ENCODE data around the gene MAD1L1.

MAD1L1 gene

GRCh38 chr7:1951159-1951536 is 281.6 kb downstream of the MAD1L1 start:
- Histone ChIP-seq H3K4me3 (ENCODE audit: low read length) (no peak overlapping the region), H3K9ac (ENCODE audit: low read depth, low read length) (no peak overlapping the region), H3K9me3 (ENCODE audit: insufficient read depth, low read depth, low read length) (no peaks in the 10 kb centered on the region), H3K27me3 (ENCODE audit: insufficient read depth, low read length) (no peaks in the 10 kb centered on the region), H3K36me3 (ENCODE audit: insufficient read depth, low read depth, low read length) (no peaks in the 10 kb centered on the region), H3K4me1 (ENCODE audit: insufficient read depth, low read length) (no peaks in the 10 kb centered on the region), H3K27ac (ENCODE audit: low read length) (no peak overlapping the region)

- no peaks in the 10 kb centered on the region for H3K36me3 ChIP-seq (ENCODE audit: insufficient read depth, low read depth, low read length)
- H3K4me1 ChIP-seq (ENCODE audit: insufficient read depth, low read length): no peaks in the 10 kb centered on the region
- no peak overlapping the region for H3K4me3 ChIP-seq (ENCODE audit: low read length)
- no peak overlapping the region for H3K9ac ChIP-seq (ENCODE audit: low read depth, low read length)
- no peak overlapping the region for H3K27ac ChIP-seq (ENCODE audit: low read length)
- no peaks in the 10 kb centered on the region for H3K27me3 ChIP-seq (ENCODE audit: insufficient read depth, low read length)
- H3K9me3 ChIP-seq (ENCODE audit: insufficient read depth, low read depth, low read length): no peaks in the 10 kb centered on the region
These were observed 282.1 kb downstream of the MAD1L1 start for GRCh38 chr7:1950452-1951158.

GRCh38 chr7:1950066-1950451 is 282.7 kb downstream of the MAD1L1 start:
- H3K36me3 ChIP-seq (ENCODE audit: insufficient read depth, low read depth, low read length): no peaks in the 10 kb centered on the region
- H3K9ac ChIP-seq (ENCODE audit: low read depth, low read length): no peak overlapping the region

GRCh38 chr7:1949681-1950055 is 283.1 kb downstream of the MAD1L1 start:
- Histone ChIP-seq H3K27ac (ENCODE audit: low read length) (no peak overlapping the region), H3K36me3 (ENCODE audit: insufficient read depth, low read depth, low read length) (no peaks in the 10 kb centered on the region), H3K9me3 (ENCODE audit: insufficient read depth, low read depth, low read length) (no peaks in the 10 kb centered on the region), H3K9ac (ENCODE audit: low read depth, low read length) (no peak overlapping the region), H3K4me1 (ENCODE audit: insufficient read depth, low read length) (peaks cover under 1% of the 10 kb centered on the region; the same call in 1 of the 2 replicates), H3K4me3 (ENCODE audit: low read length) (no peak overlapping the region), H3K27me3 (ENCODE audit: insufficient read depth, low read length) (no peaks in the 10 kb centered on the region)

More at GRCh38 chr7:1950066-1950451, 282.7 kb downstream of the MAD1L1 start:
- Histone ChIP-seq H3K4me3 (ENCODE audit: low read length) (no peak overlapping the region), H3K27ac (ENCODE audit: low read length) (no peak overlapping the region), H3K27me3 (ENCODE audit: insufficient read depth, low read length) (no peaks in the 10 kb centered on the region), H3K9me3 (ENCODE audit: insufficient read depth, low read depth, low read length) (no peaks in the 10 kb centered on the region), H3K4me1 (ENCODE audit: insufficient read depth, low read length) (no peaks in the 10 kb centered on the region)

GRCh38 chr7:1948887-1949680 is 283.7 kb downstream of the MAD1L1 start:
- Histone ChIP-seq H3K9me3 (ENCODE audit: insufficient read depth, low read depth, low read length) (no peaks in the 10 kb centered on the region), H3K36me3 (ENCODE audit: insufficient read depth, low read depth, low read length) (no peaks in the 10 kb centered on the region), H3K27me3 (ENCODE audit: insufficient read depth, low read length) (no peaks in the 10 kb centered on the region), H3K27ac (ENCODE audit: low read length) (no peak overlapping the region), H3K4me3 (ENCODE audit: low read length) (no peak overlapping the region), H3K9ac (ENCODE audit: low read depth, low read length) (no peak overlapping the region; the same call in 1 of the 2 replicates), H3K4me1 (ENCODE audit: insufficient read depth, low read length) (peaks cover 4% of the 10 kb centered on the region; the same call in 1 of the 2 replicates)

DNA sequence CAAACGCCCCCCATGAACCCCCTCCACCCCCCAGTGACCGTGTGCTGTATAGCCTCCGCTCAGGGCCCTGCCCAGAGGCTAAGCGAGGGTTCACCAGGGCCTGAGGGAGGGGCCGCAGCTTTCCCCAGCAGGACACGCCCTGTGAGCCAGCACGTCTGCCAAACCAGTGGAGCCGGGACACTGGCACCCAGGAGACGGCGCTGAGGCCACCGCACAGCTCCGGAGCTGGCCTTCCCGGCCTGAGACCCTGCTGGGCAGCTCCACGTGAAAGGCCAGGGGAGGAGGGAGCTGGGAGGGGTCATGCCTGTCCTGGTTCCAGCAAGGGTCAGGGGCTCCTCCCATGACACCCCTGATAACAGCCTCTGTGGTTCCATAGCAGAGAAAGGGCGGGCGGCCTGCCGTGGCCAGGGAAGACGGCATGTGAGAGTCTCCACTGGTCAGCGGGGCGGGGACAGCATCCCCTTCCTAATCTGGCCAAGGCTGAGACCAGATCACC is 284.4 kb downstream of the MAD1L1 start:
- Histone ChIP-seq H3K27ac (ENCODE audit: low read length) (no peak overlapping the region), H3K9me3 (ENCODE audit: insufficient read depth, low read depth, low read length) (no peaks in the 10 kb centered on the region), H3K9ac (ENCODE audit: low read depth, low read length) (no peak overlapping the region), H3K4me1 (ENCODE audit: insufficient read depth, low read length) (peaks cover 4% of the 10 kb centered on the region; the same call in 1 of the 2 replicates), H3K4me3 (ENCODE audit: low read length) (no peak overlapping the region), H3K36me3 (ENCODE audit: insufficient read depth, low read depth, low read length) (no peaks in the 10 kb centered on the region), H3K27me3 (ENCODE audit: insufficient read depth, low read length) (no peaks in the 10 kb centered on the region)

DNA sequence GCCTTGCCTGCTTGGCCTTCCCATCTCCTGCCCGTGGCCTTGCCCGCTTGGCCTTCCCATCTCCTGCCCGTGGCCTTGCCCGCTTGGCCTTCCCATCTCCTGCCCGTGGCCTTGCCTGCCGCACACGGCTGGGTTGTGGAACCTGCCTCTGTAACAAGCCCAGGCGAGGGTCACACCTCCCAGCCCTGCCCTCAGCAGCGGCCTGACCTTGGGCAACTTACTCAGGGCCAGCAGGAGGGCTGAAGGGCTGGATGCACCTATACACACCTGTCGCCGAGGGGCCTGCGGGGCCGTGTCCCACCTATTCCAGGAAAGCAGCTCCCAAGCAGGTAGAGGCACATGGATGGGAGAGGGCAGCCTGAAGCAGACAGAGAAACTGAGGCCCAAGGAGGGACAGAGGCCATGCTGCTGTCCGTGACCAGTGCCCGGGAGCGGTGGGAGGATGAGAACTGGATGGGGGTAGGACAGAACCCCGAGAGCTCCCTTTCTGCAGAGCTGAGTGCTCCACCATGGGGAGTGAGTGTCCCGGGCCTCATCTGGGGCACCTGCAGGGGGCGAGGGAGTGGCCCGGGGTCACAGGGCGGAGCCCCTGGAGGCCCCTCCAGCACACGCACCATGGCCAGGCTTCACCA is 285.0 kb downstream of the MAD1L1 start:
- Histone ChIP-seq H3K4me1 (ENCODE audit: insufficient read depth, low read length) (peaks cover 10% of the 10 kb centered on the region; the same call in 1 of the 2 replicates), H3K36me3 (ENCODE audit: insufficient read depth, low read depth, low read length) (no peaks in the 10 kb centered on the region), H3K27ac (ENCODE audit: low read length) (no peak overlapping the region), H3K27me3 (ENCODE audit: insufficient read depth, low read length) (no peaks in the 10 kb centered on the region), H3K9me3 (ENCODE audit: insufficient read depth, low read depth, low read length) (no peaks in the 10 kb centered on the region), H3K9ac (ENCODE audit: low read depth, low read length) (no peak overlapping the region), H3K4me3 (ENCODE audit: low read length) (no peak overlapping the region)

GRCh38 chr7:1946773-1947450 is 285.8 kb downstream of the MAD1L1 start:
- no peaks in the 10 kb centered on the region for H3K36me3 ChIP-seq (ENCODE audit: insufficient read depth, low read depth, low read length)
- no peaks in the 10 kb centered on the region for H3K27me3 ChIP-seq (ENCODE audit: insufficient read depth, low read length)
- H3K9ac ChIP-seq (ENCODE audit: low read depth, low read length): no peak overlapping the region
- H3K9me3 ChIP-seq (ENCODE audit: insufficient read depth, low read depth, low read length): no peaks in the 10 kb centered on the region
- no peak overlapping the region for H3K27ac ChIP-seq (ENCODE audit: low read length)
- H3K4me1 ChIP-seq (ENCODE audit: insufficient read depth, low read length): peaks cover 13% of the 10 kb centered on the region; the same call in 1 of the 2 replicates
- H3K4me3 ChIP-seq (ENCODE audit: low read length): no peak overlapping the region

DNA sequence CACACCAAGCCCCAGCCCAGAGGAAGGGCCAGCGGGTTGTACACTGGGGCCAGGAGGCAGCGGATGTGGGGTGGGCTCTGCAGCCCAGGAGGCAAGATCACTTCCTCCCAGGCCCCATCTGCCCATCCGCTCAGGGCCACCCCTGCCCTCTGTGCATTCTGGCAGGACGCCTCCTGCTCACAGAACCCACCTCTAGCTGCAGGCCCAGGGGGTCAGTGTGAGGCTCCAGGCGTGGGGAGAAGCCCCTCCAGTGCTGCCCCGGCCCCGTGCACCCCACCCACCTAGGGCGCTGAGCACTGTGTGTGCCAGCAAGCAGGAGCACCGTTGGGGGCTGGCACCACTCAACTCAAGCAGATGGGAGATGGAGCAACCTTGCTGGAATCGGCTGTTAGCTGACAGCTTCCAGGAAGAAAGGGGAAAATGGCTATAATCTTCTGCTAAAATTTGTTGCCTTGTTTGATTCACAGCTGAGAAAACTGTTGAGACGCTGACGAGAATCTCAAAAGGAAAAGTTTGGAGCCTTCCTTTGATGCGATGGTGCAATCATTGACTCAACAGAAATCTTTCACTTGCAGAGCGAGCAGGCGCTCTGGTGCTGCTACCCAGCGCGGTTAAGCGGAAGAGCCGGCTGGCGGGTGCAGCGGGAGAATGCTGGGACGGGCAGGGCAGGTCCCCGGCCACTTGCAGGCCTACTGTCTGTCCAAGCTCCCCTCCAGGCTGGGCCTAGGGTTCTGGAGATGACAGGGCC is 286.5 kb downstream of the MAD1L1 start:
- Histone ChIP-seq H3K4me1 (ENCODE audit: insufficient read depth, low read length) (peaks cover 13% of the 10 kb centered on the region; the same call in 1 of the 2 replicates), H3K27me3 (ENCODE audit: insufficient read depth, low read length) (no peaks in the 10 kb centered on the region), H3K4me3 (ENCODE audit: low read length) (no peak overlapping the region)

DNA sequence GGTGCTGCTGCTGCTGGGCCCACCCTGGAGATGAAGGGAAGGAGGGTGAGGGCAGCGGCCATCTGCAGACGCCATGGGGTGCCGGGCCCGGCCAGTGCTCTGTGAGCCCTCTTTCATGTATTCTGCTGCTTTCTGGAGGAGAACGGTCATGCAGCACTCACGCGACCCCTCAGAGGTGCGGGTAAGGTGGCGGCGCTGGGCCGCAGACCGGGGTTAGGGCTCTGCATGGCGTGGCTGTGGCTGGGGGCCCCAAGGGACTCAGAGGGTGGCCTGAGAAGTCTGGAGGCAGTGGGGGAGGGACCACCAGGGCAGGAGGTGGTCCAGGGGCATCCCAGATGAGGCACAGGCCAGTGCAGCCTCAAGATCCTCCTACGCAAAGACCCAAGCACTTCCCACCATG is 287.2 kb downstream of the MAD1L1 start:
- no peaks in the 10 kb centered on the region for H3K27me3 ChIP-seq (ENCODE audit: insufficient read depth, low read length)
- no peak overlapping the region for H3K9ac ChIP-seq (ENCODE audit: low read depth, low read length)
- no peaks in the 10 kb centered on the region for H3K36me3 ChIP-seq (ENCODE audit: insufficient read depth, low read depth, low read length)
- no peak overlapping the region for H3K4me3 ChIP-seq (ENCODE audit: low read length)
- no peaks in the 10 kb centered on the region for H3K9me3 ChIP-seq (ENCODE audit: insufficient read depth, low read depth, low read length)
- H3K4me1 ChIP-seq (ENCODE audit: insufficient read depth, low read length): peaks cover 13% of the 10 kb centered on the region; the same call in 1 of the 2 replicates
- no peak overlapping the region for H3K27ac ChIP-seq (ENCODE audit: low read length)

More for the DNA sequence above, 286.5 kb downstream of the MAD1L1 start:
- Histone ChIP-seq H3K9ac (ENCODE audit: low read depth, low read length) (no peak overlapping the region), H3K36me3 (ENCODE audit: insufficient read depth, low read depth, low read length) (no peaks in the 10 kb centered on the region), H3K27ac (ENCODE audit: low read length) (no peak overlapping the region), H3K9me3 (ENCODE audit: insufficient read depth, low read depth, low read length) (no peaks in the 10 kb centered on the region)
